Caco-2 (cell line): Measurements from ENCODE around the gene ZNF333. TPM values are rescaled to one million over a fixed set of nuclear protein-coding genes. Genes with fewer than 3 reads are reported as not detected.
A peak's percentile ranks its signal among the peaks of the same experiment; 100 is the strongest.

Source experiments
- BruUV-seq: library from RNA; stranded (reverse); fragments of 400-500 nt; replicated peaks from 2 replicates; lab custom pipeline; 2021; lab: Mats Ljungman, UMichigan
- CTCF ChIA-PET: fragments of 300-600 bp; sonication (Branson Sonifier 250); formaldehyde crosslinking; loops from one replicate; lab custom pipeline; 2022; ENCODE audit warnings: antibody characterized with exemption; lab: Charles Lee
- POLR2A ChIA-PET: fragments of 300-600 bp; sonication (Branson Sonifier 250); formaldehyde crosslinking; loops from one replicate; lab custom pipeline; 2022; ENCODE audit warnings: antibody characterized with exemption; lab: Charles Lee
- DNase-seq, 2 experiments: peaks; one replicate each; pipeline versions ENCODE4 v3.0.0 to v3.0.0-alpha.2; 2020 to 2022
- H3K27me3 ChIP-seq: replicated peaks from 2 replicates; pipeline ENCODE4 v1.6.0; 2011; ENCODE audit warnings: low read length; ENCODE audit not compliant: control insufficient read depth, insufficient read depth
- H3K36me3 ChIP-seq: 2 replicates; pipeline ENCODE4 v1.5.1; 2011; ENCODE audit warnings: low read length; ENCODE audit not compliant: control insufficient read depth, insufficient read depth
- H3K4me1 ChIP-seq: fragments of 250-450 bp; sonication (Bioruptor Pico); 2 replicates; pipeline ENCODE4 v1.5.1; 2020; ENCODE audit warnings: mild to moderate bottlenecking
- H3K4me3 ChIP-seq: 2 replicates; pipeline ENCODE4 v1.5.1; 2011; ENCODE audit warnings: low read depth, mild to moderate bottlenecking, control low read depth, low read length
- H3K9me3 ChIP-seq: fragments of 250-450 bp; sonication (Bioruptor Pico); 2 replicates; pipeline ENCODE4 v1.5.1; 2020; ENCODE audit warnings: mild to moderate bottlenecking, moderate library complexity
- H3K27ac Mint-ChIP-seq: one replicate; pipeline ENCODE4 v1.8.0; 2022; ENCODE audit warnings: mixed read lengths; ENCODE audit not compliant: unreplicated experiment
- H3K27me3 Mint-ChIP-seq: one replicate; pipeline ENCODE4 v1.8.0; 2022; ENCODE audit warnings: mixed read lengths; ENCODE audit not compliant: insufficient read depth, unreplicated experiment
- H3K36me3 Mint-ChIP-seq: one replicate; pipeline ENCODE4 v1.8.0; 2022; ENCODE audit warnings: mild to moderate bottlenecking, mixed read lengths; ENCODE audit not compliant: insufficient read depth, unreplicated experiment
- H3K4me1 Mint-ChIP-seq: one replicate; pipeline ENCODE4 v1.8.0; 2022; ENCODE audit warnings: low read depth, mixed read lengths; ENCODE audit not compliant: unreplicated experiment
- H3K4me3 Mint-ChIP-seq: one replicate; pipeline ENCODE4 v1.8.0; 2022; ENCODE audit warnings: mild to moderate bottlenecking, moderate library complexity, mixed read lengths; ENCODE audit not compliant: unreplicated experiment
- H3K9me3 Mint-ChIP-seq: one replicate; pipeline ENCODE4 v1.8.0; 2022; ENCODE audit warnings: mixed read lengths; ENCODE audit not compliant: unreplicated experiment
- CTCF ChIP-seq, 2 experiments: fragments of 200-600 bp in 1 of 2; IDR thresholded peaks; 1 replicate in 1 of 2; 2 replicates in 1 of 2; pipeline versions ENCODE4 v1.5.1 to v1.8.0; 2011 to 2022; ENCODE audit warnings: antibody characterized with exemption in 1 of 2, control low read depth in 1 of 2, inconsistent platforms in 1 of 2, low read depth in 1 of 2, low read length in 1 of 2, mild to moderate bottlenecking in 1 of 2, moderate library complexity in 1 of 2; ENCODE audit not compliant: insufficient read depth in 1 of 2, severe bottlenecking in 1 of 2, unreplicated experiment in 1 of 2
- intact Hi-C: fragments of 100-400 bp; cut with micrococcal nuclease; formaldehyde crosslinking; loops from one replicate; pipeline ENCODE4 v1.10.0; 2022; ENCODE audit not compliant: unreplicated experiment
- total RNA-seq: library from RNA; stranded (reverse); gene quantifications from 2 replicates; pipeline ENCODE4 v1.2.3, GENCODE V29; 2022

The ZNF333 gene
- total RNA-seq, 1 experiment from 2014 or later = 5.3 TPM

- Histone ChIP-seq H3K9me3 (no peaks in the 10 kb centered on the region), H3K4me1 (peaks cover 4% of the 10 kb centered on the region; the same call in 1 of the 2 replicates), H3K27me3 (no peaks in the 10 kb centered on the region), H3K4me3 (no peak overlapping the region), H3K36me3 (no peaks in the 10 kb centered on the region)
- H3K36me3 Mint-ChIP-seq = no peaks in the 10 kb centered on the region
- ChIA-PET POLR2A (interaction anchor here (1.1 kb wide), 1 partner anchor 115 kb away, joined by 4 read pairs; the partner anchor contains the start of gene NDUFB7), CTCF (interaction anchor here (0.6 to 5.1 kb wide), 6 partner anchors 17 to 135 kb away, joined by 3 to 50 read pairs (median 4); partner anchors contain the start of gene NDUFB7)
- TF ChIP-seq CTCF (IDR thresholded peaks at IDR 0.05; ENCODE audit: insufficient read depth in 1 of 2, low read depth in 1 of 2, low read length in 1 of 2, severe bottlenecking in 1 of 2, unreplicated experiment in 1 of 2) = peak in 1 of 2 experiments; percentile 31
- no peak overlapping the region for H3K4me3 Mint-ChIP-seq
- H3K9me3 Mint-ChIP-seq = no peaks in the 10 kb centered on the region
- peak in 1 of 2 experiments; percentile 9 for DNase-seq
- intact Hi-C loops = loop anchor here (1.0 kb wide), 1 partner anchor 112 kb away; no protein-coding TSS in a partner anchor
- H3K27ac Mint-ChIP-seq = no peak overlapping the region
- H3K27me3 Mint-ChIP-seq = peaks cover 8% of the 10 kb centered on the region
- no peaks in the 10 kb centered on the region for H3K4me1 Mint-ChIP-seq
- no TSS peak for BruUV-seq
These were observed 3.4 kb upstream of the ZNF333 start for GRCh38 chr19:14686411-14686810.

GRCh38 chr19:14694641-14695266, 4.9 kb downstream of the ZNF333 start:
- H3K4me3 ChIP-seq = no peak overlapping the region
- H3K27ac Mint-ChIP-seq = no peak overlapping the region
- H3K9me3 ChIP-seq = no peaks in the 10 kb centered on the region
- H3K4me3 Mint-ChIP-seq = no peak overlapping the region
- H3K4me1 ChIP-seq = no peaks in the 10 kb centered on the region
- intact Hi-C loops = no loop called here
- H3K9me3 Mint-ChIP-seq = no peaks in the 10 kb centered on the region
- H3K4me1 Mint-ChIP-seq = no peaks in the 10 kb centered on the region
- H3K36me3 ChIP-seq = no peaks in the 10 kb centered on the region
- no peaks in the 10 kb centered on the region for H3K27me3 ChIP-seq
- TF ChIP-seq CTCF (IDR thresholded peaks at IDR 0.05; ENCODE audit: insufficient read depth in 1 of 2, low read depth in 1 of 2, low read length in 1 of 2, severe bottlenecking in 1 of 2, unreplicated experiment in 1 of 2) = no peak
- no peaks in the 10 kb centered on the region for H3K36me3 Mint-ChIP-seq
- no peak for DNase-seq
- no TSS peak for BruUV-seq
- ChIA-PET POLR2A (interaction anchor here (0.7 kb wide), 1 partner anchor 64 kb away, joined by 6 read pairs; no protein-coding TSS in a partner anchor), CTCF (no interaction called here)
- H3K27me3 Mint-ChIP-seq = no peaks in the 10 kb centered on the region

GRCh38 chr19:14695471-14695870, 5.6 kb downstream of the ZNF333 start:
- TF ChIP-seq CTCF (IDR thresholded peaks at IDR 0.05; ENCODE audit: insufficient read depth in 1 of 2, low read depth in 1 of 2, low read length in 1 of 2, severe bottlenecking in 1 of 2, unreplicated experiment in 1 of 2) = no peak
- no peaks in the 10 kb centered on the region for H3K36me3 Mint-ChIP-seq
- POLR2A ChIA-PET = interaction anchor here (0.6 kb wide), 1 partner anchor 121 kb away, joined by 3 read pairs; no protein-coding TSS in a partner anchor

More at GRCh38 chr19:14695471-14695870, 5.6 kb downstream of the ZNF333 start:
- Mint-ChIP-seq H3K9me3 (no peaks in the 10 kb centered on the region), H3K27ac (no peak overlapping the region), H3K4me1 (no peaks in the 10 kb centered on the region), H3K4me3 (no peak overlapping the region), H3K27me3 (no peaks in the 10 kb centered on the region)
- Histone ChIP-seq H3K27me3 (no peaks in the 10 kb centered on the region), H3K4me3 (no peak overlapping the region), H3K9me3 (no peaks in the 10 kb centered on the region), H3K36me3 (no peaks in the 10 kb centered on the region), H3K4me1 (no peaks in the 10 kb centered on the region)
- DNase-seq = no peak
- no TSS peak for BruUV-seq
- CTCF ChIA-PET = no interaction called here
- intact Hi-C loops = no loop called here
